Measurements from ENCODE around the gene TTLL3.

Gene TTLL3

DNA sequence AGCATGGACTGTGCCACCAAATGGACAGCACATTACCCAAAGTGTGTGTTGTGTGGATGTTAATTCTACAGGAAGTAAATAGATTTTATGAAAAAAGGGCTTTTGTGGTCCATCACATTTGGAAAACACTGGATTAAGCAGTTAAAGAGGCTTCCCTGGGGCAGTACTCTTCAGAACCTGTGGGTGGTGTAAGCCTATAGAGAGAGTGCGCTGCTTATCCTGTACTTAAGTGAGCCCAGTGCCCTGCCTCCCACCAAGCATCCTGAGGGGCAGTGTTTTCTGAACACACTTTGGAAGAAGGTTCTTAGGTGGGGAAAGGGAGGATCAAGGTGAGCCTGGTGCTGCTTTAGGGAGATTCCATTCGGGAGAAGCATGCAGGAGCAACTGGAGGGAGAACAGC lies 10.9 kb downstream of the TTLL3 start:
- no peak for DNase-seq
- Histone ChIP-seq H3K27me3 (no peaks in the 10 kb centered on the region), H3K9me3 (no peaks in the 10 kb centered on the region), H3K27ac (no peak overlapping the region), H3K36me3 (peaks cover 0 to 38% (median 3%) of the 10 kb centered on the region in 3 donors), H3K4me3 (no peak overlapping the region), H3K4me1 (no peaks in the 10 kb centered on the region)
- TF ChIP-seq, protein P1, sequence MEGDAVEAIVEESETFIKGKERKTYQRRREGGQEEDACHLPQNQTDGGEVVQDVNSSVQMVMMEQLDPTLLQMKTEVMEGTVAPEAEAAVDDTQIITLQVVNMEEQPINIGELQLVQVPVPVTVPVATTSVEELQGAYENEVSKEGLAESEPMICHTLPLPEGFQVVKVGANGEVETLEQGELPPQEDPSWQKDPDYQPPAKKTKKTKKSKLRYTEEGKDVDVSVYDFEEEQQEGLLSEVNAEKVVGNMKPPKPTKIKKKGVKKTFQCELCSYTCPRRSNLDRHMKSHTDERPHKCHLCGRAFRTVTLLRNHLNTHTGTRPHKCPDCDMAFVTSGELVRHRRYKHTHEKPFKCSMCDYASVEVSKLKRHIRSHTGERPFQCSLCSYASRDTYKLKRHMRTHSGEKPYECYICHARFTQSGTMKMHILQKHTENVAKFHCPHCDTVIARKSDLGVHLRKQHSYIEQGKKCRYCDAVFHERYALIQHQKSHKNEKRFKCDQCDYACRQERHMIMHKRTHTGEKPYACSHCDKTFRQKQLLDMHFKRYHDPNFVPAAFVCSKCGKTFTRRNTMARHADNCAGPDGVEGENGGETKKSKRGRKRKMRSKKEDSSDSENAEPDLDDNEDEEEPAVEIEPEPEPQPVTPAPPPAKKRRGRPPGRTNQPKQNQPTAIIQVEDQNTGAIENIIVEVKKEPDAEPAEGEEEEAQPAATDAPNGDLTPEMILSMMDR (IDR thresholded peaks at IDR 0.05) = no peak
- intact Hi-C loops (cut with DNase I; ENCODE audit: low total_unique reads) = no loop called here

DNA sequence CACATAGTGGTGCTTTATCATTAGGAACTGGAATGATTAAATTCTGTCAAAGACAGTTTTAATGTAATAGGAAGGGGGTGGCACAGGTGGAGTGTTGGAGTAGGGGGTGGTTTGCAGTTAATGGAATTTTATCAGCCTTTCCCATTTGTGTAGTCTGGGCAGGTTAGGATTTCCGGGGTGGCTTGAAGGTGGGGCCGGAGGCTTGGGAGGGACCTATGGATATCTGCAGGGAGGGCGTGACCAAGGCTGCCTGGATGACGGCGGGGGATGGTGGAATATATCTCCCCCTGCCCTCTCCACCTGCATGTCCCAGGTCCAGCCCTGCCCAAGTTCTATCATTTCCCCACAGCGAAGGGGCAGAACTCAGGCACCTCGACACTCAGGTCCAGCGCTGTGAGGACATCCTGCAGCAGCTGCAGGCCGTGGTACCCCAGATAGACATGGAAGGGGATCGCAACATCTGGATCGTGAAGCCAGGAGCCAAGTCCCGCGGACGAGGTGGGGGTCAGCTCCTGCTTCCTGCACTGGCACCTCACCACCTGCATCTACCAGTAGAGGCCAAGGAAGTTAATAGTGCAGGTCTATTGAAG lies 15.5 kb downstream of the TTLL3 start:
- TF ChIP-seq, protein P1 (IDR thresholded peaks at IDR 0.05) = no peak
- no peak for DNase-seq
- peaks cover 6 to 43% (median 24%) of the 10 kb centered on the region in 3 donors for H3K36me3 ChIP-seq
- intact Hi-C loops (cut with DNase I; ENCODE audit: low total_unique reads) = no loop called here
- no peaks in the 10 kb centered on the region for H3K27me3 ChIP-seq
- no peak overlapping the region for H3K27ac ChIP-seq
- no peaks in the 10 kb centered on the region for H3K9me3 ChIP-seq
- no peaks in the 10 kb centered on the region for H3K4me1 ChIP-seq
- H3K4me3 ChIP-seq = no peak overlapping the region

DNA sequence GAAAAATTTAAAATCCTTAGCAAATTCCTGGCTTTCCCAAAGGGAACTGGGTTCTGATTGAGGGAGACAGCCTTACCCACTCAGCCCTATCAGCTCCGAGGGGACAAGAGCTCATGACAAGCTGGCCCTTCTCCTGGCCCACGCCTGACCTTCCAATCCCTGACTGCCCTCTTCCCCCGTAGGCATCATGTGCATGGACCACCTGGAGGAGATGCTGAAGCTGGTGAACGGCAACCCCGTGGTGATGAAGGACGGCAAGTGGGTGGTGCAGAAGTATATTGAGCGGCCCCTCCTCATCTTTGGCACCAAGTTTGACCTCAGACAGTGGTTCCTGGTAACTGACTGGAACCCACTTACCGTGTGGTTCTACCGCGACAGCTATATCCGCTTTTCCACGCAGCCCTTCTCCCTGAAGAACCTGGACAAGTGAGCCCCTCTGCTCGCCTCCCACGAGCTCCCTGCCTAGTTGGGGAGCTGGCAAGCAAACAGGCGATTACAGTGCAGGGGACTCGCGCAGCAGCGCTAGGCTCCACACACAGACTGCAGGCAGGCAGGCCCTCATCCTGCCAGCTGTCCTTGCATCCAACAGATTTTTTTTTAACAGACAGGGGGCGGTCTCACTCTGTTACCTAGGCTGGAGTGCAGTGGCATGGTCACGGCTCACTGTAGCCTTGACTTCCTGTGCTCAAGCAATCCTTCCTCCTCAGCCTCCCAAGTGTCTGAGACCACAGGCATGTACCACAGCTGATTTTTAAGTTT lies 16.9 kb downstream of the TTLL3 start:
- no peak overlapping the region for H3K27ac ChIP-seq
- no peak overlapping the region for H3K4me3 ChIP-seq
- no peaks in the 10 kb centered on the region for H3K27me3 ChIP-seq
- no peaks in the 10 kb centered on the region for H3K9me3 ChIP-seq
- DNase-seq = no peak
- TF ChIP-seq, protein P1 (IDR thresholded peaks at IDR 0.05) = peak in 1 of 2 experiments; percentile 7
- no peaks in the 10 kb centered on the region for H3K4me1 ChIP-seq
- intact Hi-C loops (cut with DNase I; ENCODE audit: low total_unique reads) = no loop called here
- peaks cover 6 to 44% (median 23%) of the 10 kb centered on the region in 3 donors for H3K36me3 ChIP-seq

DNA sequence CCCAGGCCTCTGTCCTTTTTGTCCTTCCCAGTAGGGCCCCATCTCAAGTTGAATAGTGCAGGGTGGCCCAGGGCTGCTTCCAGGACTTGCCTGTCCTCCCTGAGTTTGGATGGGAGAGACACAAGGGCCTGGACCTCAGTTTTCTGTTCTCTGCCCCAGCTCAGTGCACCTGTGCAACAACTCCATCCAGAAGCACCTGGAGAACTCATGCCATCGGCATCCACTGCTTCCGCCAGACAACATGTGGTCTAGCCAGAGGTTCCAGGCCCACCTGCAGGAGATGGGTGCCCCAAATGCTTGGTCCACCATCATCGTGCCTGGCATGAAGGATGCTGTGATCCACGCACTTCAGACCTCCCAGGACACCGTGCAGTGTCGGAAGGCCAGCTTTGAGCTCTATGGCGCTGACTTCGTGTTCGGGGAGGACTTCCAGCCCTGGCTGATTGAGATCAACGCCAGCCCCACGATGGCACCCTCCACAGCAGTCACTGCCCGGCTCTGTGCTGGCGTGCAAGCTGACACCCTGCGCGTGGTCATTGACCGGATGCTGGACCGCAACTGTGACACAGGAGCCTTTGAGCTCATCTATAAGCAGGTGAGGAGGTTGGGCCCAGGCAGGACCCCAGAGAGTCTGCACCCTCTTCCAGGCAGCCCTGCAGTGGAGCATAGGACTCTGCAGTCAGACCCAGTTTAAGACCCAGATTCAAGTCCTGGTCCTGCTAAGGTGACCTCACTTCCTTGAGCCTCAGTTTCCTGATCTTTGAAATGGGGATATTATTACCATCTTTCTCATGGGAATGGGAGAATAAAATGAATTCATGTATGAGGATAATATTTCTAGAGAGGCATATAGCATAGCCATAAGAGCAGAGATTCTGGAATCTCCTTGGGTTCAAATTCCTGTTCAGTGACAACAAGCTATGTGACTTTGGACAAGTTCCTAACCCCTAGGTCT lies 19.0 kb downstream of the TTLL3 start:
- intact Hi-C loops (cut with DNase I; ENCODE audit: low total_unique reads) = no loop called here
- TF ChIP-seq, protein P1 (IDR thresholded peaks at IDR 0.05) = no peak
- no peak for DNase-seq
- H3K27ac ChIP-seq = no peak overlapping the region
- no peaks in the 10 kb centered on the region for H3K4me1 ChIP-seq
- H3K4me3 ChIP-seq = no peak overlapping the region
- H3K27me3 ChIP-seq = no peaks in the 10 kb centered on the region
- H3K9me3 ChIP-seq = no peaks in the 10 kb centered on the region
- peaks cover 15 to 65% (median 35%) of the 10 kb centered on the region in 3 donors for H3K36me3 ChIP-seq

DNA sequence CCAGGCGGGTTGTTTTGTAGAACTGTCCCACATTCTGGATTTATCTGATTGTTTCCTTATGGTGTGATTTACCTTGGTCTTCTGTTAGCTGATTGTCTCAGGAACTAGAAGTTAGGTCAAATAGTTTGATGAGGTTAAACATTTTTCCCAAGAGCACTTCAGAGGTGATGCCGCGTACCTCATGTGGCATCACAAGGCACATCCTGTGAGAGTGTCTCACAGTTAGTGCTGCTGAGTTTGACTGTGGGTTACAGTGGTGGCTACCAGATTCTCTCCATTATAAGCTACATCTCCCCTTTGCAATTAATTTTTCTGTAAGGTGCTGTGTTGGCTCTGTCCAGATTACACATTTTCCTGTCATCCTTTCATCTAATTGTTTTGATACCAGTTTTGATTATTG lies 21.2 kb downstream of the TTLL3 start:
- Histone ChIP-seq H3K36me3 (peaks cover 22 to 87% (median 57%) of the 10 kb centered on the region in 3 donors), H3K27me3 (no peaks in the 10 kb centered on the region)

More for the DNA sequence above, 21.2 kb downstream of the TTLL3 start:
- Histone ChIP-seq H3K9me3 (no peaks in the 10 kb centered on the region), H3K4me1 (no peaks in the 10 kb centered on the region), H3K27ac (no peak overlapping the region), H3K4me3 (no peak overlapping the region)
- DNase-seq = no peak
- intact Hi-C loops (cut with DNase I; ENCODE audit: low total_unique reads) = no loop called here
- TF ChIP-seq, protein P1 (IDR thresholded peaks at IDR 0.05) = no peak
